Adipose tissue (tissue), 3 donors: ENCODE measurements around the gene FBXW2. TPM values are rescaled to one million over a fixed set of nuclear protein-coding genes. Genes with fewer than 3 reads are reported as not detected.

Source experiments
- H3K27ac ChIP-seq: one replicate; pipeline ENCODE4 v1.5.1; 2013; ENCODE audit warnings: low read depth, low read length
- WGBS, 3 donors: extraction: QIAGEN DNeasy Blood & Tissue Kit; methylation state at CpG; one replicate each; pipeline ENCODE4 v1.1.7; 2013; 5-methylcytosine and 5-hydroxymethylcytosine counted together
- polyA plus RNA-seq, 3 donors: library from polyadenylated mRNA; stranded (reverse); fragments of 200-250 nt; gene quantifications; one replicate each; pipeline ENCODE4 v1.2.3, GENCODE V29; 2013
- donor health status: healthy with polysubstance abuse.
- donor health status: Bipolar disorder and iron deficiency.
- donor health status: healthy.

Gene FBXW2
- polyA plus RNA-seq, 3 donors = 9.2 to 31.6 (median 23.2) TPM

DNA sequence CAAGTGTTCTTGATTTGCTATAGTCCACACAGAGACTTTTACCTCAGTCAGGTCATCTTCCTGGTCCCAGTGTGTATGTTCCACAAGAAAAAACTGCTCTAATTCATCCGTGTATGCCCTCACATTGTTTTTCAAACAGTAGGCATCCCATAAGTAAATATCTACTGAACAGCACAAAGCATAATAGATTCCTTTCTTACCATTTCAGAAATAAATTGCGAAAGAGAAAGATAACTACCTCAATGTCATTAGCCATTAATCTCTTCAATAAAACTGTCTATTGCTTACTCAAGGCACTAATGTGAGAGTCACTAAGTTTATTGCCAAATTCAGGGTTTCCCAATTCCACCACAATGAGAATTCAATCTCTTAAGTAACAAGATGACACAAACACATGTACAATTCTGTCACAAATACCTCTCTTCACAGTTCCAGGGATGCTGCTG is 9.6 kb downstream of the FBXW2 start:
- peak overlapping the region; percentile 90 for H3K27ac ChIP-seq
- 42 to 63% (median 50%) methylated on average over 2 of the region's 2 CpGs for WGBS, 3 donors

DNA sequence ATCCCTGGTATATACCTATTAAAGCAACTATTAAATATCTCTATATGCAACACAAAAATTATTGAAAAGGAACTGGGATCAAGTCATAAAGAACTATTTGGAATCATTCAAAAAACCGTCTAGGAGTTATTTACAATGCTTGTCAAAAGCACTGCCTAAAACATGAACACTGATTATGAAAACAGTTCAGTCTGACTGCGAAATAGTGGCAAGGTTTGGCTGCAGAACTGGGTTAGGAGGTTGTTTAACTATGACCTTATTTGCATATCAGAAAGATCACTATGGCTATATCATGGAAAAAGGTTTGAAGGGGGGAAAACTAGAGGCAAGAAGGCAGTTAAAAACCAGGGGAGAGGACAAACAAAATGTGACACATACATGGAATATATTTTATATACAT is 12.0 kb downstream of the FBXW2 start:
- WGBS, 3 donors = 35 to 82% (median 78%) methylated on average over 2 of the region's 2 CpGs
- no peak overlapping the region for H3K27ac ChIP-seq

DNA sequence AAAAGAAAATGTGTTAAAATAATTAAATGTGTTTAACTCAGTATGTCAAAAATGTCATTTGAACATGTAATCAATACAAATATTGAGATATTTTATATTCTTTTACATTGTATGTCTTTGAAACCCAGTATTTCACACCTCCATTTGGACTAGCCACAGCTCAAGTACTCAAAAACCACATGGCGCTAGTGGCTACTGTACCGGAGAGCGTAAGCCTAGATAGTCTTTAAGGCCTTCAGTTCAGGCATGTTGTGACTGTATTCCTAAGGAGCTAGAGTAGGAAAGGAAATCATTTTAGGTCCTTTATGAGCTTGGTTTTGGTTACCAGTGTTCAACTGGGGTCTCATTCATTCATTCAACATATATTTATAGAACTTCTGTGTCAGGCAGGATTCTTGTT is 12.8 kb downstream of the FBXW2 start:
- no peak overlapping the region for H3K27ac ChIP-seq
- WGBS, 3 donors = 95 to 100% (median 98%) methylated on average over 3 of the region's 3 CpGs

DNA sequence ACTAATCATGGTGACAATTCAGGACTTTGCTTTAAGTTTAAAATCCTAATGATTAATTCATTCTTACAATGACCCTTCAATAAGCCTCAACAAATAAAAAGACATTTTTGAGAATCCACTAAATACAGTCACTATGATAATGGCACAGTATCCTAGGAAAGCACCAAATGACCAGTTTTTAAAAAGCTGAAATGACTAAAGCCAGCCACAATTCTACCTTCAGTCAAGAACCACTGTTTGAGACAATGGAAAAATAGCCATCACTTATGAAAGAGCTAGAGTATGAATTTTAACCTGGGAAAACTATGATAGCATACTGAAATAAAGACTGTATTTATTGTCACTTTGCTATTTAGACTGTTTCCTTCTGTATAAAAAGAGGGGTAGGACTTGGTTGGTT is 14.0 kb downstream of the FBXW2 start:
- no peak overlapping the region for H3K27ac ChIP-seq

DNA sequence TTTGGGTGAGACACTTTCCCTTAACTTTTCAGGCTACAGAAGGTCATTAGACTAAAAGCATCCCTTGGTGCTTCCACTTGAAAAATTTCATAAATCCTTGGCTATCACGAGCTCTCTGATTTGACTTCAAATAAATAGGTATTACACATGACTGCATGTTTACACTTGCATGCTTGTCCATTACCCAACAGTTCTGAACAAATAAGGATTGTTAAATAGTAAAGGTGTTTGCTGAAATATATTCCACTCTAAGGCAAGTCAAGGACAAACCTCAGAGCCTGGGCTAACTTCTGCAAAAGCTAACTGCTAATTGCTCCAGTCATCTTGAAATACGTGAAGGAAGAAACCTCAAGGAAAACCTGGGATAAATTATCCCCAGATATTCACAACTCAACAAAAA is 14.5 kb downstream of the FBXW2 start:
- 35 to 63% (median 57%) methylated on average over 2 of the region's 2 CpGs for WGBS, 3 donors
- H3K27ac ChIP-seq = no peak overlapping the region

DNA sequence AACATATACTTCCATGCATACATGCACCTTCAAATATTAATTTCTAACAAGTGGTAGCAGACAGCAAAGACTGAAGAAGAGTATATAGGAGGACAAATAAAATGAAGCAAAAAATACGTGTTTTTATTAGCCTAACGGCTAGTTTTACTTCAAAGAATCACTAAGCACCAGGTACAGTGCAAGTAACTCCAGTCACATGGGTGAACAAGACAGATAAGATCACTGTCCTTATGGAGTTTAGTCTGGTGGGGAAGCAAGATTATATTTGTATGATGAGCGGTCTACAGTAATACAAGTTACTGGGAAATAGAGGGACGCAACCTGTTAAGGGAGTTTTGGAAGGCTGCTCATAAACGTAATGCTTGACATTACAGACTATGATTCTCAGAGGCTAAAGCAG is 16.0 kb downstream of the FBXW2 start:
- no peak overlapping the region for H3K27ac ChIP-seq
- WGBS, 3 donors = 95% methylated on average over 5 of the region's 5 CpGs

DNA sequence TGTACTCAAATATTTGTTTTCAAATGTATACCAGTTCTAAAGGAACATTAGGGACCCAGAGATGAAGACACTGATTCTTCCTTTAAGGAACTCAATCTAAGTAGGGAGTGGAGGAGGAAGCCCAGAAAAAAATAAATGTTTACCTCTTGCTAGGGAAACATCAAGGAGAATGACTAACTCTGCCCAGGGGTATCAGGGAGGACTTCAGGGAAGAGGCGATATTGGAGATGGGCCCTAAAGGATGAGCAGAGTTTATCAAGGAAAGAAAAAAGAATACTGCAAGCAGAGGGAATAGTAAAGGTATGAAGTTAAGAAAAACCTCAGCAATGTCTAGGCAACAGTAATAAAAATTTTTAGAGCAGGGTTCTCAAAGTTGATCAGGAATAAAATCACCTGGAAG is 16.4 kb downstream of the FBXW2 start:
- H3K27ac ChIP-seq = no peak overlapping the region
- WGBS, 3 donors = 93 to 100% (median 93%) methylated on average over 1 of the region's 1 CpG

DNA sequence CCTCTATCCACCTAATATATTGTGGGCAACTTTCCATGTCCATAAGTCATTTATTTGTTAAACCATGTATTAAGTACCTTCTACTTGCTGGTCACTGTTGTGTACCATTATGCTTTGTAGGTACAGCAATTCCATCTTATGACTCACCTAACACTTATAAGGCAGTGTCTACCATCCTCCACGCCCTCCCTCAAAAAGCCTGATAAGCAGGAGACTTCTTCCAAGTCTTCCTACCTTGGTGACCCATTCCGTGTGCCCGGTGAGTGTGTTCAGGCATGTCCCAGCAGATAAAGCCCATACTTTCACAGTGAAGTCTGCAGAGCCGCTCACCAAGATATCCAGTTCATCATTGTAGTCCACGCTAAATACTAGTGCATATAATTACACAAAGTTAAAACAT is 17.4 kb downstream of the FBXW2 start:
- H3K27ac ChIP-seq = no peak overlapping the region
- 95 to 98% (median 95%) methylated on average over 5 of the region's 5 CpGs for WGBS, 3 donors

DNA sequence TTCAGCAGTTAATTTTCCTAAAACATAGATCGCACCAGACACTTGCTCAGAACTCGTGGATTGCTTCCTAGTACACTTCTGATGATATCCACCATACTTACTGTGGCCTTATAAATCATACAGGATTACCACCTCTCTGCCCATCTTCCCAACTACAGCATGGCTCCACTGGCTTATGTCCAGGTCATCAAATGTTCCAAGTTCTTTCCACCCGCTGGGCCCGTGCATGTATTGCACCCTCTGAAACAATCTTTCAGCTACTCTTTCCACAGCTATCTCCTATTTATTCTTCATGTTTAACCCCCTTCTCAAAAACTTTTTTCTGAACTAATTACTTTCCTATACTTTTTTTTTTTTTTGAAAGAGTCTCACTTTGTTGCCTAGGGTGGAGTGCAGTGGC is 18.5 kb downstream of the FBXW2 start:
- H3K27ac ChIP-seq = no peak overlapping the region
- WGBS, 3 donors = 87 to 95% (median 87%) methylated on average over 4 of the region's 4 CpGs

DNA sequence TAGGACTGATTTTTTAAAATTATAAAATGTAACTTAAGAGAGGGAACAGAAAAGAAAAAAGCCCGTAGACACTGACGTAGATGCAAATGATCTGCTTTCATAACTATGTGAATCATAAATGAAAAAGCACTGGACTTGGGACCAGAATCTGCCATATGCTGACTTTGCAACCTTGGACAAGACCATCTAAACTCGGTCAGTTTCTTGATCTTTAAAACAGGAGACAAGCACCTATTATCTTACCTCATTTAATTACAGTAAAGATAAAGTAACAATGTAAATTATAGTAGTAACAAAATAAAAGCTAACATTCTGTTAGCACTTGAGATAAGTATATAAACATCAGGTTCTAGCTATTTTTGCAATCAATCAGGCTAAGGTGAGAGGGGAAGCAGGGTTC is 20.0 kb downstream of the FBXW2 start:
- no peak overlapping the region for H3K27ac ChIP-seq
- WGBS, 3 donors = 69 to 90% (median 87%) methylated on average over 3 of the region's 3 CpGs

DNA sequence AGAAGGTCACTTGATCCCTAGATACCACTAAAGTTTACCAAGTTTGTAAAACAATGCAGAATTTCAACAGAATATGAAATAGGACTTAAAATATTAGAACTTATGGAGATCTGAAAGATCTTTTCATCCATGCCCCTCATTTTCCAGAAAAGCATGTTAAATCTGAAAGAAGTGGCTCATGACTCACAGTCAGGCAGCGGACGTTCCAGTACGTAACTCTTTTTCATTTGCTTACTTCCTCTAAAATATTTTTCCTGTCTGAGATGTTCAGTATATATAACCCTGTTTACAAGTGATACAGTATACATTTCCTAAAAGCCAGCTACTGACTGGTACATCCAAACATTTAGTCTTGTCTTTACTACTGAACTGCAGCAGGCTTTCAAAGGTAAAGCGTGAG is 22.3 kb downstream of the FBXW2 start:
- H3K27ac ChIP-seq = no peak overlapping the region
- WGBS, 3 donors = 79 to 94% (median 91%) methylated on average over 4 of the region's 4 CpGs

DNA sequence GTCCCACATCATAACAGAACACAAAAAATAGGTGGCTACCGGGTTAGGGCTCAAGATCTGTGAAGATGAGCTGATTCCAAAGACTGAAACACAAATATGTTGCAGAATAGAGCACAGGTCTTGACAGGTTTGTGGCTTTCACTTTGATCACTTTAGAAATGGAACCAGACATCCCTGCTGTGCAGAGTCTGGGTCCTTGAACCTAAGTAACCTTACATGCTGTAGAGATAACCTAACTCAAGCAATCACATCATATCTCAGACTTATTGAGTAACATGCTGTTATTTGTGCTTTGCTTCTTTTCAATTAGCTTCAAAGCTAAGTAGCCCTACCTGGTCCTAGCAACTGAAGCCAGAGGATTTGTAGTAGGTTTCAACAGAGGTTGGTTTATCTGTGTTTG is 24.3 kb downstream of the FBXW2 start:
- H3K27ac ChIP-seq = no peak overlapping the region
- WGBS, 3 donors = 93 to 94% (median 93%) methylated on average over 1 of the region's 1 CpG

DNA sequence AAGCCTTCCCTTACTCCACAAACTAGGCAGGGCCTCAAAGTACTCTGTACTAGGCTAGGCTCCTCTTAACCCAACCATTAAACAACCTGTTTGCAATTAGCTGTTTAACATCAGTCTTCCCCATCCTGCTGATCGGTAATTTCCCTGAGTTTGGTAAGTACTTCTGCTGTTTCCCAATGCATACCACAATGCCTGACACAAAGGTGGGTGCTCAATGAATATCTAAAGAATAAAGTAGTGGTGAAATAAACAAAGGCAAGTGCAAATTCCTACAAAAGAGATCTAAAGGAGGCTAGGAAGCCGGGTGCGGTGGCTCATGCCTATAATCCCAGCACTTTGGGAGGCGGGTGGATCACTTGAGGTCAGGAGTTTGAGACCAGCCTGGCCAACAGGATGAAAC is 25.0 kb downstream of the FBXW2 start:
- 87 to 97% (median 89%) methylated on average over 4 of the region's 4 CpGs for WGBS, 3 donors
- H3K27ac ChIP-seq = no peak overlapping the region

DNA sequence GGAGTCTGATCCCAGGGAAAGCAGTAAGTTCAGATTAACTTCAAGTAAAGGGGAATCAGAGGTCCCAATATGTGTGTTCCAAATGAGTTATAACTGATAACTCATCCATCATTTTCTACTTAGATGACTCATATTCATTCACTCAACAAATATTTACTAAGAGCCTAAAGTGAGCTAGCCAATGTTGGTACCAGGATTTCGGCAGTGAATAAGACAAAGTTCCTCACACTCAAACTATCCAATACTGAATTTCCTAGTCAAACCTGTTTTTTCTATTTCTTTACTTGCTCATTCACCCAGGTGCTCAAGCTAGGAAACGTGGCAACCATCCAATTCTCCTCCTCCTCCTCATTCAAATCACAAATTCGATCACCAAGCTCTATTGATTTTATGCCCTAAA is 25.8 kb downstream of the FBXW2 start:
- no peak overlapping the region for H3K27ac ChIP-seq
- WGBS, 3 donors = 54 to 92% (median 82%) methylated on average over 3 of the region's 3 CpGs

DNA sequence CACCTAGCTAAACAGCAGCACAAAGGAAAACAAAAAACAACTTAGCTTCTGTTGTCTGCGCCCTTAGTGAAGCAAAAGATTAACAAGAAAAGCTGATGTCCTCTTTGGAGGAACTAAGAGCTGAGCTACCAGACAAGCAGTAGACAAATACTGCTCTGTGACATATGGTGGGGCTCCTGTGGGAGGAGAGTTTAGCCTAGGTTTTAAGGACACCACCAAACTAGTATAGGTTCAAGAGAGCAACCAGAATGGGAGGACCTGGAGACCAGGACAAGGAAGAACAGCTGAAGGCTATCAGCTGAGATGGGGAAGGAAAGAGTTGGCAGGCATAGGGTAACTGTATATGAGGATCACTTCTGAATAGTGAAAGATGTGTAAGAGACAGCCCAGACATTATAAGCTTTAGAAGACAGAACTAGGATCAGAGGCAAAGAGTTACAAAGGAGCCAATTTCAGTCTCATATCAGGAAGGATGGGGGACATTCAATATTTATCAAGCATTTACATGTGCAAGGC is 27.2 kb downstream of the FBXW2 start:
- no peak overlapping the region for H3K27ac ChIP-seq
- 93 to 100% (median 97%) methylated on average over 1 of the region's 1 CpG for WGBS, 3 donors

DNA sequence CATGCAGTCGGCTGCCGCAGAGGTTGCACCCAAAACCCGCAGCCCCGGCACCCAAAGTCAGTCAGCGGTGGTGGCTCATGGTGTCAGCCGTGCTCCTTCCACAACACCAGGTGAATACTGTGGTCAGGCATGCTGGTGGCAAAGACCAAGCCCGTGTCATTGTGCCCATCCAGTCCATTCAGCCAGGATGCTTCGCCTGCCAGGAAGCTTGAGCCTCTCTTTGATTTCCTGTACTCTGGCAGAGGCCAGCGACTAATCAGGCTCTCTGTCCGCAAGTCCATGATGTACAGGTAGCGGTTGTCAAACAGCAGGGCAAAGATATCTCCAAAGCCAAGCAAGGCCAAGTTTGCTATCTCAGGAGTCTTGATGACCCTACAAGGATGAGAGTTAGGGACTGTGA is 28.7 kb downstream of the FBXW2 start:
- 89 to 94% (median 93%) methylated on average over 11 of the region's 11 CpGs for WGBS, 3 donors
- H3K27ac ChIP-seq = no peak overlapping the region

DNA sequence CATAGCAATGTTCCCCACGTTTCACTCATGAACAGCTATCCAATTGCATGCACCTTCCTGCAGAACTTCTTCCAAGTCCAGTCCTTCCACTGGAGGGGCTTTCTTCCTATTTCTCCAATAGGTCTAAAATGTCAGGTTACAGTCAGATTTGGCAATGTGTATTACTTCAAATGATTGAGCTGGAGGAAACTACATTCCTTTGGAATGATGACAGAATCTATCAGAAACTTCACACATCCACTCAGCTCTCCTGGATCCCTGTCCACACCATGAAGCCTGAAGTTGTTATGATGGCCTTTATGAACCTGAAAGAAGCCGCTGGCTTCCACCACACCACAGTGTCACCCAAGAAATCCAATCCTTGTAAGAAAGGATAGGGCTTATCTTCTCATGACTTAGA is 32.2 kb downstream of the FBXW2 start:
- no peak overlapping the region for H3K27ac ChIP-seq
- 75 to 87% (median 76%) methylated on average over 2 of the region's 2 CpGs for WGBS, 3 donors

DNA sequence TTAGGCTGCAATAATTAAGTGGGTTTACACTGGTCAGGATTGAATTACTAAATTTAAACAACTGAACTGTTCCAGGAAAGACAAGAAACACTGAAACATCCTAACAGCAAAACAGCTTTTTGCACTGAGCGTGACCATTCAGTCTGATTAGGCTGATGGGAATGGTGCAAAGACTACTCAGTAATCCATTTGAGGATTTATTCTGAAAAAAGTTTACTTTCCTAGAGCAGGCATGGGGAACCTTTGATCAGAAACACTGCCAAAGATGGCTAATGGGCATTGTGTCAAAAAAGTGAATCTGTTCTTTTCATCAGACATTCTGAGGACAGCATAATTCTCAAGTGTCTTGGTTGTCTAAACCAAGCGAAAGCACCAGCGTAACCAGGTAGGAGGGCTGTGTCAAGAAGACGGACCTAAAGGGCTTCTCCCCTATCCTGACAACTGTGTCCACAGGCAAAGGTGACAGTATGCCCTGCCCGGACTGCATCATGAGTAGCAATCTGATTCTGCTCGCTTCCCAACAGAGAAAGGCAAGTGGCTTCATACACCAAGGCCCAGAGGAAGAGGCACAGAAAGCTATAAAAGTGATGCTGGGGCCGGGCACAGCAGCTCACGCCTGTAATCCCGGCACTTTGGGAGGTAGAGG is 33.3 kb downstream of the FBXW2 start:
- 95 to 96% (median 95%) methylated on average over 9 of the region's 9 CpGs for WGBS, 3 donors
- H3K27ac ChIP-seq = no peak overlapping the region

DNA sequence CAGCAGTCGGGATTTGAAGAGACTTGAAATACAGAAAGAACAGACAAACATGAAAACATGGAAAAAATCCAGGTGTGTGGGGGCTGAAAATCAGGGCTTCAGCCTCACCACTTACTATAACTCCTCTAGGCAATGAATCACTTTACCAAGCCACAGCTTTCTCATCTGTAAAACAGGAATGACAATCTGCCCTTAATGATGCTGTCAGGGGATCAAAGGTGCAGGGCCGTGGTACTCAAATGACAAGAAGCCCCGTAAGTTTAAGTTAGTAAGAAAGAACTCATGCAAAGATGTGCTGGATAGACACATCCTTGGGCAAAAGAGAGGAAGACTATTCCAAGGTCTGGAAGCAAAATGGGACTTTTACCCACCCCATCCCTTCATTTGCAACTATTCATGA is 34.7 kb downstream of the FBXW2 start:
- no peak overlapping the region for H3K27ac ChIP-seq
- 82 to 88% (median 85%) methylated on average over 3 of the region's 3 CpGs for WGBS, 3 donors

DNA sequence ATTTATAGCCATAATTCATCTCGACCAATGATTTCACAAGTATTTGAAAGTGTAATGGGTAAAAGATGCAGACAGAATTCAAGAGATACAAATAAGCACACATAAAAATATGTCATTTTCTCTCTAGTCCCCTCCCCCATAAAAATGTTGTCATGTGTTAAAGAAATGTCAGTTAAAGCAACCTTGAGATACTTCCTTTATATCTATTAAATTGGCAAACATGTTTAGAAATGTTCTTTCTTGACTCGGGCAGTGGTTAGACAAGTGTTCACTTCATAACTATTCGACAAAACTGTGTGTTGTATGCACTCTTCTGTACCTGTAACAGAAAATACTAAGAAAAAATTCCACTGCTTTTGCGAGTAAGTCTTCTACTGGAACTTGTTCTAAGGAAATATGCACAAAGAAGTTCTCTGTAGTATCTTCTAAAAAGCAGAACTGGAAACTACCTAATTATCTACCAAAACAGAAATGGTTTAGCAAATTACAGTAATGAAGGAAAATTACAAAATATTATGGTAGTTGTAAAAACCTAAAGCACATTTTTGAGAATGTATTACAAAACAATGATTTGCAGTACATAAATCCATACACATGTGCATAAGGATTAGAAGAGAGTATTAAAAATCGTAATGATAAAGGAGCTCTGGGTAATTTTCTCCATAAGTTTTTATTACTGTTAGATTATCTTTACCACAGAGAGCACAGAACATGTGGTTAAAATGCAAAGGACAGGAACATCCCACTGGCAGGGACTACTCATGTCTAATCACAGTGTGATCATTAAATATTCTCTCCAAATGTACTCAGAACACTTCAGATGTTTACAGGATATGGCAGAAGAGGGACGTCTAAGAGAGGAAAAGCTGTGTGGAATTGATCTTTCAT is 35.9 kb downstream of the FBXW2 start:
- no peak overlapping the region for H3K27ac ChIP-seq
- 42 to 56% (median 45%) methylated on average over 6 of the region's 6 CpGs for WGBS, 3 donors
